Stimulated activated CD4-positive, alpha-beta T cell treated with anti-CD3 and anti-CD28 coated beads, TNF-alpha, amount 100 ng/mL, for 24 hours (primary cell): Measurements from ENCODE around the gene FCRLB.
"Not testable (repeated sequence)": the region's sequence is repeated elsewhere in the genome, so short reads cannot be mapped to it uniquely, and the experiment has no call there.

ENCODE experiments used
- DNase-seq, 3 experiments: peaks; one replicate each; pipeline ENCODE4 v3.0.0-alpha.2; 2020; ENCODE audit warnings: low read depth in 3 of 3

Gene FCRLB

GRCh38 chr1:161720956-161721737, at the start of gene FCRLB:
FCRLB (plus strand) TSS chr1:161721544; CDS start chr1:161722673, 1,129 bp downstream.
- DNase-seq = no peak

- DNase-seq = not testable (repeated sequence)
These were observed 47.9 kb upstream of the FCRLB start for GRCh38 chr1:161673437-161673836.

GRCh38 chr1:161674447-161674846, 46.9 kb upstream of the FCRLB start:
- not testable (repeated sequence) for DNase-seq

GRCh38 chr1:161674908-161675307, 46.4 kb upstream of the FCRLB start:
- DNase-seq = not testable (repeated sequence)

GRCh38 chr1:161676441-161676840, 44.9 kb upstream of the FCRLB start:
- no peak for DNase-seq

GRCh38 chr1:161676958-161677689, 44.2 kb upstream of the FCRLB start:
- no peak for DNase-seq

- DNase-seq = no peak
These were observed 42.8 kb upstream of the FCRLB start for GRCh38 chr1:161678500-161678899.

- no peak for DNase-seq
These were observed 39.5 kb upstream of the FCRLB start for GRCh38 chr1:161681879-161682278.

GRCh38 chr1:161688946-161689345, 32.4 kb upstream of the FCRLB start:
- no peak for DNase-seq

- DNase-seq = no peak
These were observed 29.5 kb upstream of the FCRLB start for GRCh38 chr1:161691846-161692245.

- not testable (repeated sequence) for DNase-seq
These were observed 28.2 kb upstream of the FCRLB start for GRCh38 chr1:161693020-161693712.

GRCh38 chr1:161698302-161698701, 23.0 kb upstream of the FCRLB start:
- DNase-seq = not testable (repeated sequence)

- no peak for DNase-seq
These were observed 19.1 kb upstream of the FCRLB start for GRCh38 chr1:161702250-161702649.

GRCh38 chr1:161705537-161705936, 15.8 kb upstream of the FCRLB start:
- DNase-seq = no peak

GRCh38 chr1:161706113-161706481, 15.2 kb upstream of the FCRLB start:
- no peak for DNase-seq

- no peak for DNase-seq
These were observed 14.6 kb upstream of the FCRLB start, which contains the start of gene FCRLA for GRCh38 chr1:161706482-161707347. FCRLA (plus strand) TSS chr1:161707229; CDS start chr1:161707265, 36 bp downstream.

- no peak for DNase-seq
These were observed 13.8 kb upstream of the FCRLB start for GRCh38 chr1:161707503-161707902.

- DNase-seq = no peak
These were observed 12.0 kb upstream of the FCRLB start for GRCh38 chr1:161709373-161709772.

- no peak for DNase-seq
These were observed 10.8 kb upstream of the FCRLB start for GRCh38 chr1:161710560-161710959.

GRCh38 chr1:161718559-161719324, 2.6 kb upstream of the FCRLB start:
- DNase-seq = no peak

- DNase-seq = no peak
These were observed 2.1 kb upstream of the FCRLB start for GRCh38 chr1:161719325-161719611.
